Stimulated activated naive CD4-positive, alpha-beta T cell treated with Interleukin-2 at 50 U/mL for 16 hours (primary cell): ENCODE measurements around the gene PSTPIP2.
"Not testable (repeated sequence)": the region's sequence is repeated elsewhere in the genome, so short reads cannot be mapped to it uniquely, and the experiment has no call there.

Experiments
- DNase-seq: peaks from one replicate; lab custom pipeline; 2025; lab: John Stamatoyannopoulos, UW

Gene PSTPIP2

GRCh38 chr18:46070232-46070631 is 1.8 kb downstream of the PSTPIP2 start:
- no peak for DNase-seq

GRCh38 chr18:46069524-46069923 is 2.5 kb downstream of the PSTPIP2 start:
- no peak for DNase-seq

GRCh38 chr18:46068763-46069162 is 3.3 kb downstream of the PSTPIP2 start:
- no peak for DNase-seq

- no peak for DNase-seq
Measured at GRCh38 chr18:46067438-46068007, 4.5 kb downstream of the PSTPIP2 start.

- DNase-seq = no peak
Measured at GRCh38 chr18:46062781-46063180, 9.3 kb downstream of the PSTPIP2 start.

GRCh38 chr18:46061796-46062195 is 10.3 kb downstream of the PSTPIP2 start:
- no peak for DNase-seq

- DNase-seq = no peak
Measured at GRCh38 chr18:46061387-46061786, 10.7 kb downstream of the PSTPIP2 start.

- DNase-seq = no peak
Measured at GRCh38 chr18:46060359-46060841, 11.7 kb downstream of the PSTPIP2 start.

- DNase-seq = no peak
Measured at GRCh38 chr18:46055838-46056230, 16.2 kb downstream of the PSTPIP2 start.

GRCh38 chr18:46054956-46055837 is 16.9 kb downstream of the PSTPIP2 start:
- DNase-seq = no peak

- DNase-seq = no peak
Measured at GRCh38 chr18:46053368-46054095, 18.5 kb downstream of the PSTPIP2 start.

GRCh38 chr18:46051731-46052461 is 20.2 kb downstream of the PSTPIP2 start:
- DNase-seq = no peak

- DNase-seq = no peak
Measured at GRCh38 chr18:46050268-46050667, 21.8 kb downstream of the PSTPIP2 start.

GRCh38 chr18:46048641-46049040 is 23.4 kb downstream of the PSTPIP2 start:
- no peak for DNase-seq

- not testable (repeated sequence) for DNase-seq
Measured at GRCh38 chr18:46047369-46047768, 24.7 kb downstream of the PSTPIP2 start.

GRCh38 chr18:46046688-46047087 is 25.4 kb downstream of the PSTPIP2 start:
- DNase-seq = no peak

- DNase-seq = no peak
Measured at GRCh38 chr18:46046126-46046525, 25.9 kb downstream of the PSTPIP2 start.

- DNase-seq = no peak
Measured at GRCh38 chr18:46042571-46043123, 29.4 kb downstream of the PSTPIP2 start.

- DNase-seq = no peak
Measured at GRCh38 chr18:46040747-46041104, 31.3 kb downstream of the PSTPIP2 start.

- DNase-seq = no peak
Measured at GRCh38 chr18:46040033-46040746, 31.9 kb downstream of the PSTPIP2 start.
